Dendritic cell treated with granulocyte-macrophage colony-stimulating factor and Interleukin-4, amounts not matched to agents 40 ng/mL and 50 ng/mL, for 4 days (primary cell): ENCODE results near the gene TOMM7.
"Not testable (repeated sequence)": the region's sequence is repeated elsewhere in the genome, so short reads cannot be mapped to it uniquely, and the experiment has no call there.

Experiments used
- H3K27ac Mint-ChIP-seq: one replicate; pipeline ENCODE4 v1.8.0; 2022; ENCODE audit warnings: mild to moderate bottlenecking, mixed read lengths
- H3K27me3 Mint-ChIP-seq: one replicate; pipeline ENCODE4 v1.8.0; 2022; ENCODE audit warnings: mild to moderate bottlenecking, mixed read lengths
- H3K36me3 Mint-ChIP-seq: one replicate; pipeline ENCODE4 v1.8.0; 2022; ENCODE audit warnings: low read depth, mixed read lengths
- H3K4me1 Mint-ChIP-seq: one replicate; pipeline ENCODE4 v1.8.0; 2022; ENCODE audit warnings: low read depth, mixed read lengths
- H3K4me3 Mint-ChIP-seq: one replicate; pipeline ENCODE4 v1.8.0; 2022; ENCODE audit warnings: mild to moderate bottlenecking, moderate library complexity, mixed read lengths
- H3K9me3 Mint-ChIP-seq: one replicate; pipeline ENCODE4 v1.8.0; 2022; ENCODE audit warnings: mixed read lengths
- intact Hi-C: fragments of 100-400 bp; cut with micrococcal nuclease; formaldehyde crosslinking; loops from one replicate; pipeline ENCODE4 v1.15.0; 2022

The TOMM7 gene

DNA sequence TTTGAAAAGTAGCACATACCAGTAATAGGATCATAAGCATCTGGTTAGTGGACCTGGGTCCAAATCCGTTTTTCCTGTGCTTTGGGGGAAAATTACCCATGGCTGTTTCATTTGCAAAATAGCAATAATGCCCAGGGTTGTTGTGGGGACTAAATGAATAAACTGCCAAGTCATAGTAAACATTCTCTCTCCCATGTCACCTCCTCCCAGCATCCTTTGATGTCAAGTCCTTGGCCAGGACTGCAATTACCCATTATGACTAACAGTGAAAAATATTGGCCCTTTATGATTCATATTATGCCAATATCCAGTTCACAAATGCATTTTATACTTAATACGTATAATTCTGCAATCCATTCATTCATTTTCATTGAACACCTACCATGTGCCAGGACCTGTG, 23.0 kb downstream of the TOMM7 start:
- H3K36me3 Mint-ChIP-seq: no peaks in the 10 kb centered on the region
- no peaks in the 10 kb centered on the region for H3K9me3 Mint-ChIP-seq
- intact Hi-C loops: no loop called here
- no peak overlapping the region for H3K27ac Mint-ChIP-seq
- no peak overlapping the region for H3K4me3 Mint-ChIP-seq
- peaks cover 4% of the 10 kb centered on the region for H3K27me3 Mint-ChIP-seq
- H3K4me1 Mint-ChIP-seq: no peaks in the 10 kb centered on the region

DNA sequence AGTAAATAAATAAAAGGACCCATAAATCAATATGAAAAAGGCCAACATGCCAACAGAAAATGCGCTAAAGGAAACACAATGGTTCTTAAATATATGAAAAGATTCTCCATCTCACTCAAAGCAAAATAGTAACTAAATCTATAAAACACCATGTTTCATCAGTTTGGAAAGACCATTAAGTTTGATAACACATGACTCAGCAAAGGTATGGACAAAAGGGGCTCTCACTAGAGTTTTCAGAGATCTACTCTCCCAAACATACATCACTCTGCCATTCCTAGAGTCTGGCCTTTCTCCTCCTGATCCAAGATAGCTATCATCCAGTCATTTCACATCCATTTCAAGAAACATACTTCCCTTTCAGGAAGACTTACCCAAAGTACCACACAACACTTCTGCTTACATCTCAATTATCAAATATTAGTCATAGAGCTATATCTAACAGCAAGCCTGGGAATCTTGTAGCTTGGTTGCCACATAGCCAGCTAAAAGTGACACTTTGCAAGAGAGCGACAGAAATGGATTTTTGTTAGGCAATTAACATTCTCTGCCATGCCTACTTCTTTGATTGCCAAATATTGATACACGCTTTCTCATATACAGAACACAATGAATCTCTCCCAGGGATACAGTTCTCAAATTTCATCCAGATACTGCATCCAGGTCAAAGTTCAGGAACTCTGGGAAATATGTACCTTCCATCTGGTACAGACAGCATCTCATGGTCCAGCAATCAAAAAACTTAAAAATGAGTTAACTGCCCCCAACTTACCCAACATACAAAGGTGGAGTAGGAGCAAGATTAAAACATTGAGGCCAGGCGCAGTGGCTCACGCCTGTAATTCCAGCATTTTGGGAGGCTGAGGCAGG, 28.8 kb downstream of the TOMM7 start:
- Mint-ChIP-seq H3K9me3 (no peaks in the 10 kb centered on the region), H3K4me1 (no peaks in the 10 kb centered on the region), H3K27ac (no peak overlapping the region), H3K27me3 (no peaks in the 10 kb centered on the region), H3K4me3 (no peak overlapping the region), H3K36me3 (no peaks in the 10 kb centered on the region)
- intact Hi-C loops: no loop called here

DNA sequence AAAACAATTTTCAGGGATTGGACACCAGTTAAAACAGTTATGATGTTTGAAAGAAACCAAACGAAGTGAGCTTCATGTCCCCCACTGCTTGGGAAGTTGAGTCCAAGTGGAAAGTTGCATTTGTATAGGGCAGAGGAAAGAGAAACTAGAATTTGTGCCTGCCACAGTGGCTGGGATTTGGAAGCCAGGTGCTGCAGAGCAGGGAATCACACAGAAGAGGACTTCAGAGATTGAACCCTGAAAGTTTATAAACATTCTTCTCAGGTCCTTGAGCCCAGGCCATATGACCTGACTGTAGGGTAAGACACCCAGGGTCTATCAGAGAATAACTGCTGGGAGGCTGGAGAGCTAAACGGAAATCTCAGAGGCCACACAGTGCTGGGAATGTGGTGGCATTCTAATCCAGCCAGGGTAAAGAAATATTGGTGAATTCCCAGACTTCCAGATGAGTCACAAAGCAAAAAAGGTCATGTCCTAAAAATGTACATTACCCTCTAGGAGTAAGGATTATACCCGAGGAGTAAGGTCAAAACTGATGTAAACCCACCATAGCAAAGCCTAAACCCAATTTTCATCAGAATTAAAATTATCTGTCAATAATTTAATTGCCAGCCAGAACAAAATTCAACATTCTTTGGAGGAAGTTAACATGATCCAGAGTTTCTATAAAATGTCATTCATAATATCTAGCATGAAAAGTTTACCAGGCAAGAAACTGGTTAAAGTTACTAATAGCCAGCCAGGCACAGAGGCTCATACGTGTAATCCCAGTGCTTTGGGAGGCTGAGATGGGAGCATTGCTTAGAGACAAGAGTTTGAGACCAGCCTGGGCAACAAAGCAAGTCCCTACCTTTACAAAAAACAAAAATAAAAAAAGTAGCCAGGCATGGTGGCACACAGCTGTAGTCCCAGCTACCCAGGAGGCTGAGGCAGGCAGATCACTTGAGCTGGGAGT, 31.2 kb downstream of the TOMM7 start:
- H3K36me3 Mint-ChIP-seq: no peaks in the 10 kb centered on the region
- no peaks in the 10 kb centered on the region for H3K9me3 Mint-ChIP-seq
- no peak overlapping the region for H3K27ac Mint-ChIP-seq
- intact Hi-C loops: no loop called here
- H3K4me3 Mint-ChIP-seq: no peak overlapping the region
- H3K27me3 Mint-ChIP-seq: no peaks in the 10 kb centered on the region
- no peaks in the 10 kb centered on the region for H3K4me1 Mint-ChIP-seq

DNA sequence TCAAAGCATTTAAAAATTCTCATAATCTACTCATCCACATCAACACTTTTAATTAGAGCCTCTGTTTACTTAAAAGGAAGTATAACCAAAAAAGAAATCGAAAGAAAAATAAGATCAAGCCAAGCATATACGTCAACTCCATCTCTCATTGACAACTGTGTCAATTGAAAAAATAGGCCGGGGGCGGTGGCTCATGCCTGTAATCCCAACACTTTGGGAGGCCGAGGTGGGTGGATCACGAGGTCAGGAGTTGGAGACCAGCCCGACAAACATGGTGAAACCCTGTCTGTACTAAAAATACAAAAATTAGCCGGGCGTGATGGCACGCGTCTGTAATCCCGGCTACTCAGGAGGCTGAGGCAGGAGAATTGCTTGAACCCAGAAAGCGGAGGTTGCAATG, 32.0 kb downstream of the TOMM7 start:
- H3K27ac Mint-ChIP-seq, intact Hi-C loops, H3K4me1 Mint-ChIP-seq, H3K4me3 Mint-ChIP-seq, H3K27me3 Mint-ChIP-seq, H3K36me3 Mint-ChIP-seq, H3K9me3 Mint-ChIP-seq: not testable (repeated sequence)

DNA sequence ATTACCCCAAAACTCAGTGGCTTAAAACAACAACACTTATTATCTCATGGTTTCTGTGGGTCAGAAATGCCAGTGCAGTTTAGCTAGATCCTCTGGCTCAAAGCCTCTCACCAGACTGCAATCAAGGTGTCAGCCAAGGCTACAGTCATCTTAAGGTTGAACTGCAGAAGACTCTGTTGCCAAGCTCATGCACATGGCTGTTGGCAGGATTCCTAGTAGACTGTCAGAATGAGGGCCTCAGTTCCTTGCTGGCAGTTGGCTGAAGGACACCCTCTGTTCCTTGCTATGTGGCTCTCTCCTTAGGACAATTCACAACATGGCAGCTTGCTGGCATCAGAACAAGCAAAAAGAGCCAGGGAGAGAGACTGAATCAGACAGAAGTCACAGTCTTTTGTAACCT, 34.7 kb downstream of the TOMM7 start:
- no peak overlapping the region for H3K4me3 Mint-ChIP-seq
- H3K4me1 Mint-ChIP-seq: no peaks in the 10 kb centered on the region
- H3K9me3 Mint-ChIP-seq: no peaks in the 10 kb centered on the region
- H3K27ac Mint-ChIP-seq: no peak overlapping the region
- intact Hi-C loops: no loop called here
- H3K27me3 Mint-ChIP-seq: peaks cover 5% of the 10 kb centered on the region
- no peaks in the 10 kb centered on the region for H3K36me3 Mint-ChIP-seq

DNA sequence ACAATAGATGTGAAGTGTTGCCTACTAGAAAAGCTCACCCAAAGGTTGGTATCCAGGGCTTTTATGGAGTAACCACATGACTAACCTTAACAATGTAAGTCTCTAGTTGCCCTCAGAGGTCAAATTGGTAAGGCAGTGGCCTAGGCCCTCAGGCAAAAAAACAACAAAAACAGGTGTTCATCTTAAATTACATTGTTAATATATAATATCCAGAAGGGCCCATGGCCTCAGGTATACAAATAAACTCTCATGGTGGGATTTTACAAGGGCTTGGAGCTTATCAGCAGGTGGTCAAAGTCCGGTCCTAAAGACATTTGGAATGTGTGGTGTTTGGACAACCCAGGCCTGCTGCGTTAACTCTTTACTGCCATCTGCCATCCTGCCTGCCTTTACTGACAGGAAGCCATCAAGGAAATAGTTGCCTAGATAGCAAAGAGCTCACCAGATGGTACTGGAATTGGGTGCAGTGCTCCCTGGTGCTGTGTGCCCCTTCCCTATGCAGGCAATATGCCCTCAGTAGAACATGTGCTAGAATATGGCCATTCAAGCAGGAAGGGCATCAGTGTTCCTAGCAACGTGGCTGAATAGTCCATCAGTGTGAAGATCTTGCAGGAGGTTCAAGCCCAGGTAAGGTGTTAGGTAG, 36.2 kb downstream of the TOMM7 start:
- intact Hi-C loops: no loop called here
- H3K4me3 Mint-ChIP-seq: no peak overlapping the region
- H3K4me1 Mint-ChIP-seq: no peaks in the 10 kb centered on the region
- no peaks in the 10 kb centered on the region for H3K9me3 Mint-ChIP-seq
- no peak overlapping the region for H3K27ac Mint-ChIP-seq
- H3K27me3 Mint-ChIP-seq: peaks cover 6% of the 10 kb centered on the region
- no peaks in the 10 kb centered on the region for H3K36me3 Mint-ChIP-seq

DNA sequence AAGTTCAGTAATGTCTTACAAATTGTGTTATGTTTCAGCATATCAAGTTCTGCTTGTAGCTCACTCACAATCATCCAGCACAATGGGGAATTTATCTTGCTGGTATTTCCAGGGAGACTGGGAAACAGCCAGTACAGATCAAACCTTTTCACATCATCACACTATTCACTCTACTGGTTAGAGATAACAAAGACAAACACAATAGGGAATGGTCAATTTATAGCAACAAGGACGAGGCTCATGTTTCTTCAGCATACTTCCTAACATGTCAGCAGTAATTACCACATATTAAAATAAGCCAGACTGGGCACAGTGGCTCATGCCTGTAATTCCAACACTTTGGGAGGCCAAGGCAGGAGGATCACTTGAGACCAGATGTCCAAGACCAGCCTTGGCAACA, 38.3 kb downstream of the TOMM7 start:
- intact Hi-C loops: loop anchor here (5.0 kb wide), 1 partner anchor 57 kb away; the partner anchor contains the start of gene IL6
- no peak overlapping the region for H3K27ac Mint-ChIP-seq
- H3K4me1 Mint-ChIP-seq: no peaks in the 10 kb centered on the region

DNA sequence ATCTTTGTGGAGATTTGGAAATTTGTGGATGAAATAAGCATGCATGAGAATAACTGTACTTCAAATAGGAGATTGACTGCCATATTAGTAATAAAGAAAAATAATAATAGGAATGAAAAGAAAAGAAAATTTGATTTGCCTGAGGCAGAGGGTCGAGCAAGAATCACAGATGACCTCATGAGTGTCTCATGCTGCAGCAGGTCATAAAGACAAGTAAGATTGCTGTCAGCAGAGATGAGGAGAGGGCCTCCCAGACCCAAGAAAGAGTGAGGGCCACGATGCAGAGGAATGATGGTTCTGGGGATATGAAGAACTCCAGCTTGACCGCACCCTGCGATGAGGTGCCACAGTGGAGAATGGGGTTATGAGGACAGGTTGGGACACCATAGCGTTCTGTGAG, 39.2 kb downstream of the TOMM7 start:
- Mint-ChIP-seq H3K27ac (no peak overlapping the region), H3K4me1 (no peaks in the 10 kb centered on the region), H3K36me3 (no peaks in the 10 kb centered on the region), H3K27me3 (peaks cover 7% of the 10 kb centered on the region), H3K9me3 (no peaks in the 10 kb centered on the region), H3K4me3 (no peak overlapping the region)
- intact Hi-C loops: loop anchor here (5.0 kb wide), 1 partner anchor 56 kb away; the partner anchor contains the start of gene IL6

More for the DNA sequence above, 38.3 kb downstream of the TOMM7 start:
- Mint-ChIP-seq H3K9me3 (no peaks in the 10 kb centered on the region), H3K27me3 (peaks cover 7% of the 10 kb centered on the region), H3K4me3 (no peak overlapping the region), H3K36me3 (no peaks in the 10 kb centered on the region)

DNA sequence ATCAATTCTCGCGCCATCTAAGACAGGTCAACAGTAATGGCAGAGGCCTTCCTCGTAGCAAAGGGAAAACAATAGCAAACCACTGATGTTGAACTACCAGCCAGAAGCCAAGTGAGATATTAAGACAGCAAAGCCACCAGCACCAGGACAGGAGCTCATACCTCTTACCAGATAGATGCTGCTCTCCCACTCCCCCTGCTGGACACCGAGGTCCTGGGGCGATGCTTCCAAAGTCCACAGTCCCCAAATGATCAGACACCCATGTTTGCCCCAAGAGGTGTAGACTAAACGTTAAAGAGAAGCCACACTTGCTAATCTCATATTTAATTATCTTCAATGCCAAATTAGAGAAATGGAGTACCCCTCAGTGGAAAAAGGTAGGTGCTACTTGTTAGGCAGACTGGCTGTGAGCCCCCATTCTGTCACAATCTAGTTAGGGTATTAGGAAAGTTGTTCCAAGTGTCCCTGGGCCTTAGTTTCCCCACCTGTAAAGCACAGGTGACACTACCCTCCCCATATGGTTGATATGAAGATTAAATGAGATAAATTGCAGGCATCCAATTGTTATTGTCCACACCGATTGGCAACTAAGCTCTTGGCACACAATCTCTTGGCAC, 39.9 kb downstream of the TOMM7 start:
- intact Hi-C loops: loop anchor here (1.0 to 5.0 kb wide), 2 partner anchors 55 to 223 kb away; partner anchors contain the start of gene IL6
- Mint-ChIP-seq H3K27me3 (peaks cover 7% of the 10 kb centered on the region), H3K4me1 (no peaks in the 10 kb centered on the region), H3K4me3 (no peak overlapping the region), H3K27ac (no peak overlapping the region), H3K36me3 (no peaks in the 10 kb centered on the region), H3K9me3 (no peaks in the 10 kb centered on the region)

DNA sequence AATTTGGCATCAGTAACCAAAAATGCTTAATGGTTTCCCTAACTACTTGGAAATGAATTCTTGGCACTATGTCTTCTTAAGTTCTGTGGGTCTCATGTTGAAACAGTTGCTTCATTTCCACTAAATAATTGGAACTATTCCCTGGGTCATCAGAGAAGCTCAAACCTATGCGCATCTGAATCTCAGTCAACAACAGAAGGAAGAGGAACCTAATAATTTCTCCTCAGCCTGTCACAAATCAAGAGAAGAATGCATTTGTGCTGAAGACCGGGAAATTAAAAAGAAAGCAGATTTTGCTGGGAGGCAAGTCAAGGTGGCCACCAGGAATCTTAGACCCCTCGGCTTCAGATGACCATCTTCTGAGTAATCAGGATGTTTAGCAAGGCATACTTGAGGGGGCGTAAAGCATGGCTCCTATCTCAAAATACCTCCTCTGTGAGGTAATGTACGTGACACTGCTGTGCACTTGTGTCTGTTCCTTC, 41.4 kb downstream of the TOMM7 start:
- intact Hi-C loops: loop anchor here (5.0 kb wide), 1 partner anchor 54 kb away; the partner anchor contains the start of gene IL6
- H3K9me3 Mint-ChIP-seq: no peaks in the 10 kb centered on the region
- H3K4me3 Mint-ChIP-seq: no peak overlapping the region
- no peaks in the 10 kb centered on the region for H3K36me3 Mint-ChIP-seq
- peaks cover 9% of the 10 kb centered on the region for H3K27me3 Mint-ChIP-seq
- no peak overlapping the region for H3K27ac Mint-ChIP-seq
- no peaks in the 10 kb centered on the region for H3K4me1 Mint-ChIP-seq

DNA sequence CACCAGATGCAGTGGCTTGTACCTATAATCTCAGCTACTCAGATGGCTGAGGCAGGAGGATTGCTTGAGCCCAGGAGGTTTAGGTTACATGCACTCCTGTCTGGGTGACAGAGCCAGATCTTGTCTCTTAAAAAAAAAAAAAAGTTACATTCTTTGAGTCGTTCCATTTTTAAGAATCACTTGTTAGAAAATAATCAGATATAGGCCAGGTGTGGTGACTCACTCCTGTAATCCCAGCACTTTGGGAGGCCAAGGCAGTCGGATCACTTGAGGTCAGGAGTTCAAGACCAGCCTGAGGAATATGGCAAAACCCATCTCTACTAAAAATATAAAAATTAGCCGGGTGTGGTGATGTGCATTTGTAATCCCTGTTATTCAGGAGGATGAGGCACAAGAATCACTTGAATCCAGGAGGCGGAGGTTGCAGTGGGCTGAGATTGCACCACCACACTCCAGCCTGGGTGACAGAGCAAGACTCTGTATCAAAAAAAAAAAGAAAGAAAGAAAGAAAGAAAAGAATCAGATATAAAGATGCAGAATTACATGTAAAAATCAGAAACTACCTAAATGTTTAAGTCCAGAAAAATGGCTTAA, 42.8 kb downstream of the TOMM7 start:
- not testable (repeated sequence) for H3K4me3 Mint-ChIP-seq, H3K27me3 Mint-ChIP-seq, H3K9me3 Mint-ChIP-seq, H3K36me3 Mint-ChIP-seq, H3K27ac Mint-ChIP-seq, H3K4me1 Mint-ChIP-seq
- intact Hi-C loops: loop anchor here (5.0 kb wide), 2 partner anchors 43 to 53 kb away; partner anchors contain the start of gene IL6

DNA sequence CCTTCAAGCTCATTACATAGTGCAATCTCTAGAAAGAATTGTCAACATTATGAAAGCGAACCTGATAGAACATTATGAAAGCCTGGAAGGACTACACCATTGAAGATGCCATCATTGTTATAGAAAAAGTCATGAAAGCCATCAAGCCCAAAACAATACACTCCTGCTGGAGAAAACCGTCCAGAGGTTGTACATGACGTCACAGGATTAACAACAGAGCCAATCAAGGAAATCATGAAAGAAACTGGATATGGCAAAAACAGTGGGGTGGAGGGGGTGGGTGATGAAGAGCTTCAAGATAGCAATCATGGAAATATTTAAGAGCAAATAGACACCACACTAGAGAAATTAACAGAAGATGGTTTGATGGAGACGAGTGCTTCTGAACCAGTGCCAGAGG, 45.7 kb downstream of the TOMM7 start:
- H3K4me1 Mint-ChIP-seq: no peaks in the 10 kb centered on the region
- H3K27ac Mint-ChIP-seq: no peak overlapping the region
- intact Hi-C loops: loop anchor here (5.0 kb wide), 1 partner anchor 40 kb away; no protein-coding TSS in a partner anchor
- H3K27me3 Mint-ChIP-seq: peaks cover 4% of the 10 kb centered on the region
- no peak overlapping the region for H3K4me3 Mint-ChIP-seq
- no peaks in the 10 kb centered on the region for H3K36me3 Mint-ChIP-seq
- no peaks in the 10 kb centered on the region for H3K9me3 Mint-ChIP-seq

DNA sequence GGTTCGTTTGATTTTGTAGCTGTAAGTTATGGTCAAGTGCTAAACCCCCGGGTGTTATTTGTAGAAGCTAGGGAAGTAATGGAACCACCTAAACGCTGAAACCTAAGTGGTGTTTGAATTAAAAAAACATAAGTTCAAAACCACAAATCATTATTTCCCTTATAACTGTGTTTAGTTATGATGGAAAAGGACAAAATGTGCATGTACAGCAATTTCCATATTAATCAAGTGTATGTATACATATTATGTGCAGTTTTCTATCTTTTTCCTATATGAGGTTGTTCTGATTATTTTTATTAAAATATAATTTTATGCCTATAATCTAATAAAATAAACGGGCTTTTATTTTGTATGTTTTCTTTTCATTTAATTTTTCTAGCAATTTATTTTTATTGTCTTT, 49.8 kb downstream of the TOMM7 start:
- Mint-ChIP-seq H3K27me3 (peaks cover 10% of the 10 kb centered on the region), H3K4me3 (no peak overlapping the region), H3K9me3 (no peaks in the 10 kb centered on the region), H3K36me3 (no peaks in the 10 kb centered on the region), H3K27ac (no peak overlapping the region), H3K4me1 (no peaks in the 10 kb centered on the region)
- intact Hi-C loops: no loop called here
